ENCODE data around the gene ANKRD63. TPM values are rescaled to one million over a fixed set of nuclear protein-coding genes. Genes with fewer than 3 reads are reported as not detected.
A peak's percentile ranks its signal among the peaks of the same experiment; 100 is the strongest.

Gene ANKRD63
- total and polyA plus RNA-seq, 8 donors = not detected

DNA sequence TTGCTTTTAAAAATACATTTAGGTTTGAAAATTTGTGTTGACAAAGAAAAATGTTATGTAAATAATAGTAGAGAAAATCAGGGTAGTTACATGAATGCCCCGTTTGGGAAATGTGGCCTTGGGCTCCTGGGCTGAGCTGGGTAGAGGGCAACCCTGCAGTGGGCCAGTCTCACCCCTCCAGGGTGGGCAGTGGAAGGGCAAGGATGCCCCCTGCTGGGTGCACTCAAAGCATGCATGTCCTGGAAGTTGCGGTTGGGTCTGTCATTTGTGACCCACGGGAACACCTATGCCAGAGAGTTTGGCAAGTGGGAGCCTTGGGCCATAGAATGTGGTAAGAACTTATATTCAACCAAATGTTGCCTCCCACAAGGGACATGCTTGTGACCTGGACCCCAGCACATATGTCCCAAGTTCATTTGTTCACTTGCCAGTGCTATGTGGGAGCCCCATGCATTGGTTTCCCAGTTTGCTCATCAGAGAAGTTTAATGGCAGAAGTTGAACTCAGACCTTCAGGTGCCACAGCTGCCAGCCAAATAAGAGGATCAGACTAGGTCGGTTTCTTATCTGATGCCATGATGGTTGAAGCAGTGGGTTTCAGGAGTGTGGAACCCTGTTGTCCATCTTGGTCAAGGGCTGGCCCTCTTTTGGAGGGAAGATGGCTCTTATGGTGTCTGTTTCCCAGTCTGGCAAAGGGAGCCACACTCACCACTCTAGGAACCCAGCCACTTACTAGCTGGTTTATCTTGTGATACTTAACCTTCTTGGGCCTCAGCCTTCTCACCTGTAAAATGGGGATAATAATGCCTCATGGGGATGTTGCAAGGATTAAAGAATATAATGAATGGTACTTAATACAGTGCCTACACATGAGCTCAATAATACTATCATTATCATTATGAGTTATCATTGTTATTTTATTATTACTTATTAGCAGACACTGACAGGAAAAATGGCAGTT, 27.4 kb upstream of the ANKRD63 start:
- Histone ChIP-seq H3K4me3 (no peak overlapping the region), H3K27me3 (no peaks in the 10 kb centered on the region), H3K4me1 (peaks cover 13 to 42% of the 10 kb centered on the region in 2 donors), H3K36me3 (no peaks in the 10 kb centered on the region), H3K9me3 (no peaks in the 10 kb centered on the region), H3K27ac (peak overlapping the region in 1 of 2 donors; percentile 86)
- DNase-seq (peak in 2 of 4 donors; percentile 71 to 90), ATAC-seq (peak; percentile 56)
- intact Hi-C loops (cut with DNase I) = no loop called here
- TF ChIP-seq, protein P1, sequence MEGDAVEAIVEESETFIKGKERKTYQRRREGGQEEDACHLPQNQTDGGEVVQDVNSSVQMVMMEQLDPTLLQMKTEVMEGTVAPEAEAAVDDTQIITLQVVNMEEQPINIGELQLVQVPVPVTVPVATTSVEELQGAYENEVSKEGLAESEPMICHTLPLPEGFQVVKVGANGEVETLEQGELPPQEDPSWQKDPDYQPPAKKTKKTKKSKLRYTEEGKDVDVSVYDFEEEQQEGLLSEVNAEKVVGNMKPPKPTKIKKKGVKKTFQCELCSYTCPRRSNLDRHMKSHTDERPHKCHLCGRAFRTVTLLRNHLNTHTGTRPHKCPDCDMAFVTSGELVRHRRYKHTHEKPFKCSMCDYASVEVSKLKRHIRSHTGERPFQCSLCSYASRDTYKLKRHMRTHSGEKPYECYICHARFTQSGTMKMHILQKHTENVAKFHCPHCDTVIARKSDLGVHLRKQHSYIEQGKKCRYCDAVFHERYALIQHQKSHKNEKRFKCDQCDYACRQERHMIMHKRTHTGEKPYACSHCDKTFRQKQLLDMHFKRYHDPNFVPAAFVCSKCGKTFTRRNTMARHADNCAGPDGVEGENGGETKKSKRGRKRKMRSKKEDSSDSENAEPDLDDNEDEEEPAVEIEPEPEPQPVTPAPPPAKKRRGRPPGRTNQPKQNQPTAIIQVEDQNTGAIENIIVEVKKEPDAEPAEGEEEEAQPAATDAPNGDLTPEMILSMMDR (IDR thresholded peaks at IDR 0.05) = peak; percentile 60 to 87

GRCh38 chr15:40309344-40309862, 26.5 kb upstream of the ANKRD63 start:
- ATAC-seq = no peak

GRCh38 chr15:40307421-40308211, 24.8 kb upstream of the ANKRD63 start, which contains the start of gene PLCB2:
Gene PLCB2, minus strand, starts transcription at chr15:40307935. Its CDS starts 263 bp downstream, at chr15:40307672.
- Histone ChIP-seq H3K27me3 (no peaks in the 10 kb centered on the region), H3K27ac (peak within 1 kb of the TSS; percentile 67 to 86), H3K4me3 (peak within 1 kb of the TSS; percentile 13 to 56), H3K36me3 (peaks cover 0 to 12% of the 10 kb centered on the region in 2 donors), H3K4me1 (peaks cover 8 to 41% of the 10 kb centered on the region in 2 donors), H3K9me3 (no peaks in the 10 kb centered on the region)
- ATAC-seq (peak; percentile 74), DNase-seq (peak in 2 of 4 donors; percentile 70 to 89)
- intact Hi-C loops (cut with DNase I) = no loop called here
- TF ChIP-seq, protein P1 (IDR thresholded peaks at IDR 0.05) = no peak

More at GRCh38 chr15:40309344-40309862, 26.5 kb upstream of the ANKRD63 start:
- Histone ChIP-seq H3K9me3 (no peaks in the 10 kb centered on the region), H3K36me3 (no peaks in the 10 kb centered on the region), H3K4me3 (peak overlapping the region in 1 of 2 donors; percentile 56), H3K27me3 (no peaks in the 10 kb centered on the region), H3K4me1 (peaks cover 13 to 49% of the 10 kb centered on the region in 2 donors), H3K27ac (peak overlapping the region in 1 of 2 donors; percentile 86)
- TF ChIP-seq, protein P1 (IDR thresholded peaks at IDR 0.05) = no peak
- intact Hi-C loops (cut with DNase I) = no loop called here
- peak in 1 of 4 donors; percentile 27 for DNase-seq

- no peaks in the 10 kb centered on the region for H3K27me3 ChIP-seq
- H3K9me3 ChIP-seq = no peaks in the 10 kb centered on the region
- peaks cover 0 to 19% of the 10 kb centered on the region in 2 donors for H3K36me3 ChIP-seq
- peak overlapping the region; percentile 2 to 86 for H3K27ac ChIP-seq
- ATAC-seq (peak; percentile 11), DNase-seq (peak in 2 of 4 donors; percentile 32 to 71)
- intact Hi-C loops (cut with DNase I) = no loop called here
- TF ChIP-seq, protein P1 (IDR thresholded peaks at IDR 0.05) = no peak
- peaks cover 8 to 44% of the 10 kb centered on the region in 2 donors for H3K4me1 ChIP-seq
- peak overlapping the region; percentile 13 to 56 for H3K4me3 ChIP-seq
Observed at GRCh38 chr15:40306908-40307307, 24.0 kb upstream of the ANKRD63 start.

Measured in left lung (tissue), 10 donors.